Astrocyte of the spinal cord (primary cell): ENCODE measurements around the gene TEX44.
"Not testable (repeated sequence)": the region's sequence is repeated elsewhere in the genome, so short reads cannot be mapped to it uniquely, and the experiment has no call there.

Experiments used
- DNase-seq: peaks from one replicate; pipeline ENCODE4 v3.0.0; 2011; ENCODE audit warnings: low read depth, low spot score
- H3K4me3 ChIP-seq: 2 replicates; pipeline ENCODE4 v1.5.1; 2011; ENCODE audit warnings: low read depth, mild to moderate bottlenecking, low read length, moderate library complexity
- in situ Hi-C: cut with HindIII; loops from 2 replicates; pipeline ENCODE4 v1.10.0; 2017; ENCODE audit warnings: low sequenced_read_pairs
- TF ChIP-seq, protein P1 (sequence below): IDR thresholded peaks from 2 replicates; pipeline ENCODE4 v1.5.1; 2012; ENCODE audit warnings: low read depth, mild to moderate bottlenecking, low read length, inconsistent platforms

TEX44 gene

GRCh38 chr2:231581328-231581727 lies 11.3 kb upstream of the TEX44 start:
- in situ Hi-C loops: no loop called here
- H3K4me3 ChIP-seq: no peak overlapping the region
- TF ChIP-seq, protein P1, sequence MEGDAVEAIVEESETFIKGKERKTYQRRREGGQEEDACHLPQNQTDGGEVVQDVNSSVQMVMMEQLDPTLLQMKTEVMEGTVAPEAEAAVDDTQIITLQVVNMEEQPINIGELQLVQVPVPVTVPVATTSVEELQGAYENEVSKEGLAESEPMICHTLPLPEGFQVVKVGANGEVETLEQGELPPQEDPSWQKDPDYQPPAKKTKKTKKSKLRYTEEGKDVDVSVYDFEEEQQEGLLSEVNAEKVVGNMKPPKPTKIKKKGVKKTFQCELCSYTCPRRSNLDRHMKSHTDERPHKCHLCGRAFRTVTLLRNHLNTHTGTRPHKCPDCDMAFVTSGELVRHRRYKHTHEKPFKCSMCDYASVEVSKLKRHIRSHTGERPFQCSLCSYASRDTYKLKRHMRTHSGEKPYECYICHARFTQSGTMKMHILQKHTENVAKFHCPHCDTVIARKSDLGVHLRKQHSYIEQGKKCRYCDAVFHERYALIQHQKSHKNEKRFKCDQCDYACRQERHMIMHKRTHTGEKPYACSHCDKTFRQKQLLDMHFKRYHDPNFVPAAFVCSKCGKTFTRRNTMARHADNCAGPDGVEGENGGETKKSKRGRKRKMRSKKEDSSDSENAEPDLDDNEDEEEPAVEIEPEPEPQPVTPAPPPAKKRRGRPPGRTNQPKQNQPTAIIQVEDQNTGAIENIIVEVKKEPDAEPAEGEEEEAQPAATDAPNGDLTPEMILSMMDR: no peak
- DNase-seq: no peak

DNA sequence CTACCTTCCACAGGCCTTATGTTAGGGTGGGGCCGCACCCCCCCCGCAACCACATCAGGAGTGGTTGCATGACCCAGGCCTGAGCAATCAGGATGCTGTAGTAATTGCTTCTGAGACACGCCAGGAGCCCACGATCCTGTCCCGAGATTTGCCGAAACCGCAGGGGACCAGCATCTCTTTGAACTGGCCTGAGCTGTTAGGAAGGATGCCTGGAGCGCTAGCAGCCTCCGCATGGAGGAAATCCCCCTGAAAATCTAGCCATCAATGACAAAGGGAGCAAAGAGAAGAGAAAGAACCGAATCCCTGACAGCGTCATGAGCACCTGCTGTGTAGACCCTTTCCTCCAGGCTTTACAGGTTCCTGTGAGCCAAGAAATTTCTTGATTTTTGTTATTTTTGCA lies 8.7 kb upstream of the TEX44 start:
- no peak overlapping the region for H3K4me3 ChIP-seq
- TF ChIP-seq, protein P1: no peak
- DNase-seq: no peak
- in situ Hi-C loops: no loop called here

GRCh38 chr2:231587744-231588143 lies 4.9 kb upstream of the TEX44 start:
- DNase-seq, H3K4me3 ChIP-seq, in situ Hi-C loops: not testable (repeated sequence)

- H3K4me3 ChIP-seq: no peak overlapping the region
- no peak for DNase-seq
- in situ Hi-C loops: no loop called here
- TF ChIP-seq, protein P1: no peak
These were observed 3.0 kb upstream of the TEX44 start for GRCh38 chr2:231589656-231590055.

DNA sequence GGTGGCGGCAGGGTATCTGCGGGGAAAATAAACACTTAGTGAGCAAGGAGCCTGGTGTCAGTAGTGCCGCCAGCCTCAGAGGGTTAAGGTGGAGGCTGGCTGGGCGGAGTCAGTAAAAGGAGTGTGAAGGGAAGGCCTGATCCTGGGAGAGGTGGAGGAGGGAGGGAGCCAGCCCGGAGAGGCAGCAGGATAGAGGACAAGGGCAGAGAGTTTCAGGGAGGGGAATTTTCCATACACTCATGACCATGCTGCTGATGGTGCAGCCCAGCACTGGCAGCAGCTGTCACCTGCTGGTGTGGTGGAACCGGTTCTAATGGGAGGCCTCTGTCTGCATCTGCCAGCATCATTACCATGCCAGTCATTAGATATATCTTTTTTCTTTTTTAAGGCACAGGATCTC lies 2.0 kb upstream of the TEX44 start:
- no peak overlapping the region for H3K4me3 ChIP-seq
- DNase-seq: no peak
- in situ Hi-C loops: no loop called here
- TF ChIP-seq, protein P1: no peak

DNA sequence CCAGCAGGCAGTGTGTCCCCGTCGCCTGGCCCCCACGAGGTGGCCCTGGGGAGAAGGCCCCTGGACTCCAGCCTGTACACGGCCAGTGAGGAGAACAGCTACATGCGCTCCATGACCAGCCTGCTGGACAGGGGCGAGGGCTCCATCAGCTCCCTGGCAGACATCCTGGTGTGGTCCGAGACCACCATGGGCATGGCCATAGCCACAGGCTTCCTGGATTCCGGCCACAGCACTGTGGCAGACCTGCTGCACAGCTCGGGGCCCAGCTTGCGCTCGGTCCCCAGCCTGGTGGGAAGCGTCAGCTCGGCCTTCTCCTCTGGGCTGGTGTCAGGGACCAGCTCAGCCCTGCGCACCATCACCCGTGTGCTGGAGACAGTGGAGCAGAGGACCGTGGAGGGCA lies 1.0 kb downstream of the TEX44 start:
- H3K4me3 ChIP-seq: no peak overlapping the region
- in situ Hi-C loops: no loop called here
- TF ChIP-seq, protein P1: no peak
- DNase-seq: no peak

GRCh38 chr2:231597014-231597611 lies 4.4 kb downstream of the TEX44 start:
- H3K4me3 ChIP-seq: no peak overlapping the region
- in situ Hi-C loops: no loop called here
- DNase-seq: peak; percentile 36
- TF ChIP-seq, protein P1: no peak
